PFSK-1 (cell line): ENCODE measurements around the gene FAM181A.

ENCODE experiments used
- FOXP2 ChIP-seq: optimal IDR thresholded peaks from 2 replicates; pipeline ENCODE3; 2011; ENCODE audit warnings: borderline replicate concordance, control low read depth, inconsistent platforms; ENCODE audit not compliant: insufficient read depth; ENCODE audit errors: extremely low read length, extremely low read depth
- POLR2AphosphoS5 ChIP-seq: IDR thresholded peaks from 2 replicates; pipeline ENCODE4 v1.6.1; 2012; ENCODE audit warnings: low read depth, mild to moderate bottlenecking, control low read depth, low read length, moderate library complexity
- SIN3A ChIP-seq: IDR thresholded peaks from 2 replicates; pipeline ENCODE4 v1.6.1; 2012; ENCODE audit warnings: mild to moderate bottlenecking, low read length, moderate library complexity, borderline replicate concordance; ENCODE audit not compliant: insufficient read depth
- TAF1 ChIP-seq: IDR thresholded peaks from 2 replicates; pipeline ENCODE4 v1.6.1; 2012; ENCODE audit warnings: low read length, control low read depth, borderline replicate concordance; ENCODE audit not compliant: insufficient read depth
- TF ChIP-seq, protein P1 (sequence below), 2 experiments: IDR thresholded peaks; 2 replicates each; pipeline versions ENCODE4 v1.6.1 to v1.8.0; 2011 to 2012; ENCODE audit warnings: low read depth in 2 of 2, low read length in 2 of 2, control low read depth in 1 of 2, inconsistent platforms in 1 of 2, mild to moderate bottlenecking in 1 of 2, moderate library complexity in 1 of 2; ENCODE audit not compliant: insufficient read depth in 1 of 2

Gene FAM181A

GRCh38 chr14:93880021-93880820 is 46.9 kb upstream of the FAM181A start:
- no peak for TF ChIP-seq TAF1
- no peak for TF ChIP-seq FOXP2
- no peak for TF ChIP-seq SIN3A
- TF ChIP-seq POLR2AphosphoS5 = no peak
- TF ChIP-seq, protein P1, sequence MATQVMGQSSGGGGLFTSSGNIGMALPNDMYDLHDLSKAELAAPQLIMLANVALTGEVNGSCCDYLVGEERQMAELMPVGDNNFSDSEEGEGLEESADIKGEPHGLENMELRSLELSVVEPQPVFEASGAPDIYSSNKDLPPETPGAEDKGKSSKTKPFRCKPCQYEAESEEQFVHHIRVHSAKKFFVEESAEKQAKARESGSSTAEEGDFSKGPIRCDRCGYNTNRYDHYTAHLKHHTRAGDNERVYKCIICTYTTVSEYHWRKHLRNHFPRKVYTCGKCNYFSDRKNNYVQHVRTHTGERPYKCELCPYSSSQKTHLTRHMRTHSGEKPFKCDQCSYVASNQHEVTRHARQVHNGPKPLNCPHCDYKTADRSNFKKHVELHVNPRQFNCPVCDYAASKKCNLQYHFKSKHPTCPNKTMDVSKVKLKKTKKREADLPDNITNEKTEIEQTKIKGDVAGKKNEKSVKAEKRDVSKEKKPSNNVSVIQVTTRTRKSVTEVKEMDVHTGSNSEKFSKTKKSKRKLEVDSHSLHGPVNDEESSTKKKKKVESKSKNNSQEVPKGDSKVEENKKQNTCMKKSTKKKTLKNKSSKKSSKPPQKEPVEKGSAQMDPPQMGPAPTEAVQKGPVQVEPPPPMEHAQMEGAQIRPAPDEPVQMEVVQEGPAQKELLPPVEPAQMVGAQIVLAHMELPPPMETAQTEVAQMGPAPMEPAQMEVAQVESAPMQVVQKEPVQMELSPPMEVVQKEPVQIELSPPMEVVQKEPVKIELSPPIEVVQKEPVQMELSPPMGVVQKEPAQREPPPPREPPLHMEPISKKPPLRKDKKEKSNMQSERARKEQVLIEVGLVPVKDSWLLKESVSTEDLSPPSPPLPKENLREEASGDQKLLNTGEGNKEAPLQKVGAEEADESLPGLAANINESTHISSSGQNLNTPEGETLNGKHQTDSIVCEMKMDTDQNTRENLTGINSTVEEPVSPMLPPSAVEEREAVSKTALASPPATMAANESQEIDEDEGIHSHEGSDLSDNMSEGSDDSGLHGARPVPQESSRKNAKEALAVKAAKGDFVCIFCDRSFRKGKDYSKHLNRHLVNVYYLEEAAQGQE (IDR thresholded peaks at IDR 0.05; ENCODE audit: insufficient read depth in 1 of 2, low read depth in 2 of 2, low read length in 2 of 2) = no peak

DNA sequence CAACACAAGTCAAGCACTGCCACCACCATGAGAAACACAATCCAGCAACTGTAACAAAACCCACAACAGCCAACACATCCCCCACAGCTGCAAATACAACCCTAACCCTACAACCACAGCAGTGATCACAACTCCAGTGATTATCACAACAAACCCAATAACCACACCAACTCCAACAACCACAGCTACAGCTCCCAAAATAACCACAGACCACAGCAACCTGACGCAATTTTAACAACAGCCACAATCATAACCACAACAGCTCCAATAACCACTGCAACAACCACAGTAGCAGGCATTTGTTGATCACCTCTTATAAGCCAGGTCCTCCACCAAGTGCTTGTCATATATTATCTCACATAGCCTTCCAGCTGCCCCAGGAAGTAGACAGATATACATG is 42.2 kb upstream of the FAM181A start:
- TF ChIP-seq, protein P1 (IDR thresholded peaks at IDR 0.05; ENCODE audit: insufficient read depth in 1 of 2, low read depth in 2 of 2, low read length in 2 of 2) = no peak

DNA sequence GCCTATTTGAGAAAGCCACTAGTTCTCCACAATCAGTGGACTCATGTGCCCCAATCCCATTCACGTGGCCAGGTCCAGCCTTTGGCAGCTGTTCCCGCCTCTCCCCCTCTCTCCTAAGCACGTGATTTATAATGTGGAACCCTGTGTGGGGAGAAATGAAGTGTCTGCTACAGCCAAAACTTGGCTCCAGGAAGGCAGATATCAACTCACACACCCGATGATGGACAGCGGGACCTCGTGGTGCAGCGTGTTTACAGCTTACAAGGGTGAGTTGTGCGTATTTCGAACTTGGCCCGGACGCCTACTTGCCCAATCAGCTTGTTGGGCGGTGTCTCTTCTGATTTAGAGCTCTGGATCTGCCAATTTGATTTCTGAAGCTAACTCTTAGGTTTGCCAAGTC is 38.1 kb upstream of the FAM181A start:
- TF ChIP-seq POLR2AphosphoS5 (no peak), FOXP2 (no peak), SIN3A (no peak)

DNA sequence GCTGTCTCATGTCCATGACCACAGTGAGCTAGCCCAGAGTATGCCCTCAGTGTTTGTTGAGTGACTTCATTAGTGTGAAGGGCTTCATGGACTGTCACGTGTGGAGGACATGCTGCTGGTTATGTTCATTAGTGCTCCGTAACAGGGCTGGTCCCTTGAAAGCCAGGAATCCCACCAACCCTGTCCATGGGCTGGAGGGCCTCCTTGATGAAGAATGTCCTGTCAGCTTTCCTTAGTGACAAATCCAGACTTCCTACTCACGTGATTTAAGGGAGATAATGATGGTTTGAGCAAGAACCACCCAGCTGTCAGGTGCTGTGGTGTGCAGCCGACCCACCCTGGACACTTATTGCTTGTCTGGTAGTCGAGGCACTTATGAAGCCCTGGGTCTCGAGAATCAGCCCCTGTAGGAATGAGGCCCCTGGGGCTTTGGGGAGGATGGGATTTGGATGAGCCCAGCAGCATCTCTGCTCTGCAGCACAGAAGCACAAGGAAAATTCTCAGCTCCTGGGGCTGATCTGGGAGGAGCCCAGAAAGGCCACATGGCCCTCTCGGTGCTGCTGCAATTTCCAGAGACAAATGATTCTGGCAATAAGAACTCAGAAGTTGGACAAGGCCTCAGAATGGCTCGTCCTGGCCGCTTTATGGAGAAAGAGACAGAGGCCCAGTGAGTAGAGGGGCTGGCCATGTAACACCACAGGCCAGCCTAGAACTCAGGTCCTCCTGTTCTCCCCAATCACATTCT is 37.2 kb upstream of the FAM181A start:
- TF ChIP-seq TAF1 (no peak), FOXP2 (no peak), SIN3A (no peak), POLR2AphosphoS5 (no peak)
- TF ChIP-seq, protein P1 (IDR thresholded peaks at IDR 0.05; ENCODE audit: insufficient read depth in 1 of 2, low read depth in 2 of 2, low read length in 2 of 2) = no peak

GRCh38 chr14:93891756-93892504 is 35.2 kb upstream of the FAM181A start:
- TF ChIP-seq TAF1 (no peak), POLR2AphosphoS5 (no peak), FOXP2 (no peak), SIN3A (no peak)
- TF ChIP-seq, protein P1 (IDR thresholded peaks at IDR 0.05; ENCODE audit: insufficient read depth in 1 of 2, low read depth in 2 of 2, low read length in 2 of 2) = no peak
